ENCODE results near the gene AKNA. TPM values are rescaled to one million over a fixed set of nuclear protein-coding genes. Genes with fewer than 3 reads are reported as not detected.

AKNA gene
- total and polyA plus RNA-seq, 2 experiments from 2014 or later = 6.6 to 13.8 TPM

DNA sequence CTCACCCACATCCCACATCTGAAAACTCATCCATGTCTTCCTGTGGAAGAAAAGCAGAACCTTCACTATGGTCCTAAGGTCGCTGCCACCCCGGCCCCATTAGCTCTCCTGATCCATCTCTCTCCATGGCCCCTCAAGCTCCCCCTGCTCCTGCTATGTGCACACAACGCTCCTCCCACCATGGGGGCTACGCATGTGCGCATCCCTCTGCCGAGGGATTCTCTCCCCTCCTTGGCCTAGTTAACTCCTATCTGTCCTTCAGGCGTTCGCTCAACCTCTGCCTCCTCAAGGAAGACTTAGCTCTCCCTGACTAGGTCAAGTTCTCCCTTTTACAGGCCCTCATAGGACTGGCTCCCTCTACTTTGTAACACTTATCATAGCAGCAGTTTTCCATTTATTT is 9.8 kb downstream of the AKNA start:
- Histone ChIP-seq H3K9me2 (replicated peaks; ENCODE audit: insufficient read depth) (no peaks in the 10 kb centered on the region), H2AFZ (no peak overlapping the region), H3K27ac (no peak overlapping the region), H3K4me1 (ENCODE audit: insufficient read depth) (peaks cover 3% of the 10 kb centered on the region), H3K79me2 (peaks cover 15% of the 10 kb centered on the region), H3K27me3 (no peaks in the 10 kb centered on the region), H3K4me3 (no peak overlapping the region), H3K4me2 (no peak overlapping the region), H4K20me1 (ENCODE audit: insufficient read depth, poor library complexity, severe bottlenecking) (peaks cover 5% of the 10 kb centered on the region), H3K36me3 (replicated peaks; ENCODE audit: insufficient read depth, low read depth) (no peaks in the 10 kb centered on the region), H3K9me3 (ENCODE audit: low read depth) (no peaks in the 10 kb centered on the region)
- WGBS (ENCODE audit: low lambda C conversion rate, missing lambda C conversion rate) = 90% methylated on average over 8 of the region's 8 CpGs
- TF ChIP-seq, protein P1, sequence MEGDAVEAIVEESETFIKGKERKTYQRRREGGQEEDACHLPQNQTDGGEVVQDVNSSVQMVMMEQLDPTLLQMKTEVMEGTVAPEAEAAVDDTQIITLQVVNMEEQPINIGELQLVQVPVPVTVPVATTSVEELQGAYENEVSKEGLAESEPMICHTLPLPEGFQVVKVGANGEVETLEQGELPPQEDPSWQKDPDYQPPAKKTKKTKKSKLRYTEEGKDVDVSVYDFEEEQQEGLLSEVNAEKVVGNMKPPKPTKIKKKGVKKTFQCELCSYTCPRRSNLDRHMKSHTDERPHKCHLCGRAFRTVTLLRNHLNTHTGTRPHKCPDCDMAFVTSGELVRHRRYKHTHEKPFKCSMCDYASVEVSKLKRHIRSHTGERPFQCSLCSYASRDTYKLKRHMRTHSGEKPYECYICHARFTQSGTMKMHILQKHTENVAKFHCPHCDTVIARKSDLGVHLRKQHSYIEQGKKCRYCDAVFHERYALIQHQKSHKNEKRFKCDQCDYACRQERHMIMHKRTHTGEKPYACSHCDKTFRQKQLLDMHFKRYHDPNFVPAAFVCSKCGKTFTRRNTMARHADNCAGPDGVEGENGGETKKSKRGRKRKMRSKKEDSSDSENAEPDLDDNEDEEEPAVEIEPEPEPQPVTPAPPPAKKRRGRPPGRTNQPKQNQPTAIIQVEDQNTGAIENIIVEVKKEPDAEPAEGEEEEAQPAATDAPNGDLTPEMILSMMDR (IDR thresholded peaks at IDR 0.05; ENCODE audit: poor library complexity) = no peak
- TF ChIP-seq EZH2phosphoT487 (IDR thresholded peaks at IDR 0.05; ENCODE audit: low read depth, severe bottlenecking, unreplicated experiment) = no peak
- no peak for TF ChIP-seq EZH2 (IDR thresholded peaks at IDR 0.05; ENCODE audit: borderline replicate concordance)
- DNase-seq (ENCODE audit: low spot score) = no peak

DNA sequence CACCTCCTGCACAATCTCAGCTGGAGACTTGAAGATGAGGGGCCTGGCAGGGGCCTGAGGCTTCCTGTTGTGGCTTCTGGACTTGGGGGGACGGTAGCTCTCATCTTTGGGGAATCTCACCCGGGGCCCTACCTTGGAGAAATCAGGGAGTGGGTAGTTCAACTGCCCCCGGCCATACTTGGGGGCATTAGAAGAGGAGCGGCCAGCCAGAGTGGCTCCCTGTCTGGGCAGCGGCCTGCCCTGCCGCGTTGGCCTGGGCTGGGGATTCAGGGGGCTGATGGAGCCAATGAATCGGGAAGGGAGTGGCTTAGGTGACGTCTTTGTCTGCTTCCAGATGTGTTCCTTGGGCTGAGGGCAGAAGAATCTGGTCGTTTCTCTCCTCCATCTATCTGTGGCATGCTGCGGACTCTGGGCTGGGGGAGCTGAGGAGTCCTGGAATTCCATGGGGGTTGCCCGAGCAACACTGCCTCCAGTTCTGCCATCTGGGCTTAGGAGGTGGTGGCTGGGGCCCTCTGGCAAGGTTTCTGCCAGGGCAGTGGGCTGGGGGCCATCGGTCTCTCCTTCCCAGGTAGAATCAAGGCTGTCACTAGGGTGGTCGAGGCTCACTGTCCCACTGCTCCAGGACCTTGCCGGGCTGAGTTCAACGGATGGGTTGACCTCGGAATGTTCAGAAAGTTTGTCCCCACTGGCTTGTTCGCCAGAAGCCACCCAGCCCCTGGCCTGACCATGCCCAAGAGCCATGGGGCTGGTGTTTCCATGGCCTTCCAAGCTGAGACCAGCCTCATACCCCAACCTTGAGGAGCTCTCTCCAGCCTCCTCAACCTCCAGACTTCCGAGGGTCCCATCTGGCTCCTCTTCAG is 11.0 kb downstream of the AKNA start:
- no peaks in the 10 kb centered on the region for H3K9me2 ChIP-seq (replicated peaks; ENCODE audit: insufficient read depth)
- peaks cover 6% of the 10 kb centered on the region for H3K79me2 ChIP-seq
- no peaks in the 10 kb centered on the region for H3K36me3 ChIP-seq (replicated peaks; ENCODE audit: insufficient read depth, low read depth)
- no peaks in the 10 kb centered on the region for H3K27me3 ChIP-seq
- H3K9me3 ChIP-seq (ENCODE audit: low read depth) = no peaks in the 10 kb centered on the region
- H3K4me1 ChIP-seq (ENCODE audit: insufficient read depth) = no peaks in the 10 kb centered on the region
- TF ChIP-seq EZH2phosphoT487 (IDR thresholded peaks at IDR 0.05; ENCODE audit: low read depth, severe bottlenecking, unreplicated experiment) = no peak
- TF ChIP-seq EZH2 (IDR thresholded peaks at IDR 0.05; ENCODE audit: borderline replicate concordance) = no peak
- TF ChIP-seq, protein P1 (IDR thresholded peaks at IDR 0.05; ENCODE audit: poor library complexity) = no peak
- DNase-seq (ENCODE audit: low spot score) = no peak
- 95% methylated on average over 19 of the region's 19 CpGs for WGBS (ENCODE audit: low lambda C conversion rate, missing lambda C conversion rate)
- H2AFZ ChIP-seq = no peak overlapping the region
- no peak overlapping the region for H3K4me3 ChIP-seq
- no peak overlapping the region for H3K4me2 ChIP-seq
- no peaks in the 10 kb centered on the region for H4K20me1 ChIP-seq (ENCODE audit: insufficient read depth, poor library complexity, severe bottlenecking)
- H3K27ac ChIP-seq = no peak overlapping the region

DNA sequence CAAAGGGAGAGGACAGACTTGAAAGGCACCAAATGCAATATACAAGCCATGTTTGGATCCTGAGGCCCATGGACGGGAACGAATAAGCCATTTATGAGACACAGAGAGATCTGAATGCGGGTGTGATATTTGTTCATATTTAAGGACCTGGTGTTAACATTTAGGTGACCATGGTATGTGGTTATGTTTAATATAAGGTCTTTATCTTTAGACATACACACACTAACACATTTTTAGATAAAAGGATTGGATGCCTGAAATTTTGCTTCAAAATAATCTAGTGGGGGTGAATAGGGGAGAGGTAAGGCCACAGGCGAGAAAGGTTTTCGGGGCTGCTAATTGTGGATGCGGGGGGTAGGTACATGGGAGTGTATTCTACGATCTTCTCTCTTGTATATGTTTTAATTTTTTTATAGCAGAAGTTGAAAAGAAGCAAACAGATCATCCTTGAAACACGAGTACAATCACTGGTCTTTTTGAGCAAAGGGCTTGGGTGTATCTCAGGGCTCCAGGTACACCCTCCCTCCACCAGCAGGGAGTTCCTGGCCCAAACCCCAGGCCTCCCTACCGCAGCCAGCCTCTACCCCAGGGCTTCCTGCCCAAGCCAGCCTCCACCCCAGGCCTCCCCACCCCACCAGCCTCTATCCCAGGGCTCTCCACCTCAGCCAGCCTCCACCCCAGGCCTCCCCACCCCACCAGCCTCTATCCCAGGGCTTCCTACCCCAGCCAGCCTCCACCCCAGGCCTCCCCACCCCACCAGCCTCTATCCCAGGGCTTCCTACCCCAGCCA is 12.2 kb downstream of the AKNA start:
- TF ChIP-seq EZH2phosphoT487 (IDR thresholded peaks at IDR 0.05; ENCODE audit: low read depth, severe bottlenecking, unreplicated experiment) (no peak), EZH2 (IDR thresholded peaks at IDR 0.05; ENCODE audit: borderline replicate concordance) (no peak)
- TF ChIP-seq, protein P1 (IDR thresholded peaks at IDR 0.05; ENCODE audit: poor library complexity) = no peak
- Histone ChIP-seq H3K9me3 (ENCODE audit: low read depth) (no peaks in the 10 kb centered on the region), H3K4me2 (no peak overlapping the region), H3K9me2 (replicated peaks; ENCODE audit: insufficient read depth) (no peaks in the 10 kb centered on the region), H3K4me3 (no peak overlapping the region), H3K27me3 (no peaks in the 10 kb centered on the region), H3K27ac (no peak overlapping the region), H4K20me1 (ENCODE audit: insufficient read depth, poor library complexity, severe bottlenecking) (no peaks in the 10 kb centered on the region), H3K79me2 (peaks cover 4% of the 10 kb centered on the region), H3K4me1 (ENCODE audit: insufficient read depth) (no peaks in the 10 kb centered on the region), H3K36me3 (replicated peaks; ENCODE audit: insufficient read depth, low read depth) (no peaks in the 10 kb centered on the region), H2AFZ (no peak overlapping the region)
- no peak for DNase-seq (ENCODE audit: low spot score)
- WGBS (ENCODE audit: low lambda C conversion rate, missing lambda C conversion rate) = 92% methylated on average over 9 of the region's 9 CpGs

Measured in hepatocyte (in vitro differentiated cells).